Cardiac fibroblast (primary cell): ENCODE results near the gene AASS.

Source experiments
- DNase-seq, 2 donors: peaks; one replicate each; pipeline versions ENCODE4 v3.0.0 to v3.0.0-alpha.2; 2010; ENCODE audit warnings: low read depth in 2 of 2
- H3K4me3 ChIP-seq, 2 donors: replicated peaks in 1 of 2; 1 replicate in 1 of 2; 2 replicates in 1 of 2; pipeline ENCODE4 v1.5.1; 2011; ENCODE audit warnings: low read depth in 2 of 2, low read length in 2 of 2, mild to moderate bottlenecking in 2 of 2, moderate library complexity in 1 of 2
- CTCF ChIP-seq: IDR thresholded peaks from one replicate; pipeline ENCODE4 v1.5.1; 2011; ENCODE audit warnings: low read depth, mild to moderate bottlenecking, low read length, inconsistent platforms

The AASS gene

GRCh38 chr7:122092964-122093797 is 50.9 kb downstream of the AASS start:
- H3K4me3 ChIP-seq: no peak overlapping the region
- peak; percentile 89 to 90 for DNase-seq
- peak; percentile 92 for TF ChIP-seq CTCF

GRCh38 chr7:122082670-122083069 is 61.4 kb downstream of the AASS start:
- H3K4me3 ChIP-seq: no peak overlapping the region
- no peak for DNase-seq
- TF ChIP-seq CTCF: no peak

- TF ChIP-seq CTCF: no peak
- no peak for DNase-seq
- no peak overlapping the region for H3K4me3 ChIP-seq
Observed at GRCh38 chr7:122082160-122082559, 61.9 kb downstream of the AASS start.

GRCh38 chr7:122073635-122074034 is 70.4 kb downstream of the AASS start:
- no peak overlapping the region for H3K4me3 ChIP-seq

GRCh38 chr7:122072924-122073599 is 71.0 kb downstream of the AASS start:
- no peak for TF ChIP-seq CTCF
- no peak overlapping the region for H3K4me3 ChIP-seq
- DNase-seq: no peak

More at GRCh38 chr7:122073635-122074034, 70.4 kb downstream of the AASS start:
- no peak for TF ChIP-seq CTCF
- DNase-seq: no peak

GRCh38 chr7:122072272-122072671 is 71.8 kb downstream of the AASS start:
- DNase-seq: no peak
- TF ChIP-seq CTCF: no peak
- H3K4me3 ChIP-seq: no peak overlapping the region
